GM03348 (cell line): ENCODE measurements around the gene DNM2.
"Not testable (repeated sequence)": the region's sequence is repeated elsewhere in the genome, so short reads cannot be mapped to it uniquely, and the experiment has no call there.

Experiments
- DNase-seq: peaks from one replicate; pipeline ENCODE4 v3.0.0; 2012; ENCODE audit warnings: low spot score

Gene DNM2

DNA sequence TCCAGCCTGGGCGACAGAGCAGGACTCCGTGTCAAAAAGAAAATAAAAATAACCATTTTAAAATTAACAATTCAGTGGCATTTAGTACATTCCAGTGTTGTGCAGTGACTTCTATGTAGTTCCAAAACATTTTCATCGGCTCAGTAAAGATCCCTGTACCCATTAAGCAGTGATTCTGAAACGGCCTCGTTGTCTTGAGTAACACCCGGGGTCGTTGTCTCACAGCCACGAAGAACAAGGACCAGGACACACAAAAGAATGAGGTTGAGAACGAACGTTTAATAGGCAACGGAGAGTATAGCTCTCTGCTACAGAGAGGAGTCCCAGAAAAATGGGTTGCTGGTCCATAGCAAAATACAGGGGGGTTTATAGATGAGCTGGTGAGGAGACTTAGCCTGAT is 120.5 kb downstream of the DNM2 start:
- DNase-seq, result no peak

DNA sequence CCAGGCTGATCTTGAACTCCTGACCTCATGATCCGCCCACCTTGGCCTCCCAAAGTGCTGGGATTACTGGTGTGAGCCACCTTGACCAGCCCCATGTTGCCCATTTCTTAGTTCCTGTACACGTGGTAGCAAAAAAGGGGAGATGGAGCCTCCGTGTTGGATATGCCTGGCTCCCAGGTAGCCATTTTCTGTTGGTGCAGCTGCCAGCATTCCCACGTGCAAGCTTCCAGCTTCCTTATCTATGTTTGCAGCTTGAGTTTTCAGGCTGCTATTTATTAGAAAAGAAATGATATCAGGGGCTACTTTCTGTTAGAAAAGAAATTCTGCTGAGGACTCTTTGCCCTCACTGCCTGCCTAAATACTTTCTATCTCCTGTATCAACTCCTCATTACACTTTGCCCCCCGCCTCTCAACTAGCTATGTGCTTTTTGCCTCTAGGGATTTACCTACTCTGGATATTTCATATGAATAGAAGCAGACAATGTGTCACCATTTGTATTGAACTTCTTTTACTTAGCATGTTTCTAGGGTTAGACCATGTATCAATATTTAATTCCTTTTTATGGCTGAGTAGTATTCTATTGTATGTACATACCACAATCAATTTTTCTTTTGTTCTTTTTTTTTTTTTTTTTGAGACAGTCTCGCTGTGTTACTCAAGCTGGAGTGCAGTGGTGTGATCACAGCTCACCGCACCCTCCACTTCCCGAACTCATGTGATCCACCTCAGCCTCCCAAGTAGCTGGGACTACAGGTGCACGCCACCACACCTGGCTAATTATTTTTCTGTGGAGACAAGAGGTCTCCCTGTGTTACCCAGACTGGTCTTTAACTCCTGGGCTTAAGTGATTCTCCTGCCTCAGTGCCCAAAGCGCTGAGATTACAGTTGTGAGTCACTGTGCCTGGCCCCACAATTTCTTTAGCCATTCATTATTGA is 121.5 kb downstream of the DNM2 start:
- no peak for DNase-seq

GRCh38 chr19:10842788-10843187 is 124.9 kb downstream of the DNM2 start:
- no peak for DNase-seq

DNA sequence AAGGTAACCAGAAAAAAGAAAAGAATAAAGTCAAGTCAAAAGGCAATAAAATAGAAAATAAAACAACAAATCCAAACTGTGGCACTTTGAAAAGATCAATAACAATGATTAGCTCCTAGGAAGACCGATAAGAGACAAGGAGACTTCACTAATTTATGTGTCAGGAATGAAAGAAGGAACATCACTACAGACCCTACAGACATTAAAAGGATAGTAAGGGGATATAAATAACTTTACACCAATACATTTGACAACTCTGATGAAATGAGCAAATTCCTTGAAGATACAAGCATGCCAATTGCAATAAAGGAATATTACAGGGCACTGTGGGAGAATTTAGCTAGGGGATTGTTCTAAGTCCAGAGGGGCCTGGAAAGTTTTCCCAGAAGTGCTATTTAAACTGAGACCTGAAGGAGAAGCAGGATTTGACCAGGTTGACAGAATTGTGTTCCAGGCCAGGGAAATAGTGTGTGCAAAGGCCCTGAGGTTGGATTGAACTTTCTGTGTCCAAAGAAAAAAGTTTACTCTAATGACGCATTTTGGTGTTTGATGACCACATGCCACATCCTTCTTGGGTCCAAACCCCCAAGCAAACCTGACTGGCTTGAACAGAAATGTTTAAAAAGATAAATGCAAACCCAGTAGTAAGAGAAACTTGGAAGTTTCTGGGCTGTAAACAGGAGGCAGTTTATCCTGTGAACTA is 128.8 kb downstream of the DNM2 start:
- DNase-seq, result no peak

DNA sequence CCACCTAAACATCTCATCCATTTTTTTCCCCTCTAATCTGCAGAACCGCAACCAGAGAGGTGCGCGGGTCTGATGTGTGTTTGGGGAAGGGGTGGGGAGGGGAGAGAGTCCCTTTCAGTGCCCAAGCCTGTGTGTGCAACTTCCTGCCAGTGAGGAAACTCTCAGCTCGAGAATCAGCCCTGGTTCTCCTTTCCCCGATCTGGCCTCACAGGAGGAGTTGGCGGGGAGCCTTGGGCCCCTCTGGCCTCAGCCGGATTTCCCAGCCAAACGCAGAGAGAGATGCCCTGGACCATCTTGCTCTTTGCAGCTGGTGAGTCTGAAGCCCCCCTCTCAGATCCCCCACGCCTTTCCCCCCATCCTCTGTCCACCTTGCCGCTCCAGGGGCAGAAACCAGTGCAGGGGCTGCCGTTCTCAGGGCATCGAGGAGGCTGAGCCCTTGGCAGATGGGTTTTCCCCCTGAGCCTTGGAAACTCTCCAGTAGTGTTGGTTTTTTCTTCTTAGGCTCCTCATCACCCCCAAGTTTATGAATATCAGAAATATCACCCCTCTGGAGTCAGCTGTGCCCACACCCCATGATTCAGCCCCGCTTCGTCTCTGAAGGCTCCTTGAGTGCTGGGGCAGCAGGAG is 130.5 kb downstream of the DNM2 start, which contains the start of gene C19orf38:
Gene C19orf38 (plus strand): TSS at position 186 of the 627 bp plus-strand sequence. CDS start 94 bp downstream, at position 280.
- DNase-seq, result no peak

- DNase-seq, result no peak
These were observed 132.8 kb downstream of the DNM2 start for GRCh38 chr19:10850631-10851030.

GRCh38 chr19:10852098-10852800 is 134.4 kb downstream of the DNM2 start:
- no peak for DNase-seq

DNA sequence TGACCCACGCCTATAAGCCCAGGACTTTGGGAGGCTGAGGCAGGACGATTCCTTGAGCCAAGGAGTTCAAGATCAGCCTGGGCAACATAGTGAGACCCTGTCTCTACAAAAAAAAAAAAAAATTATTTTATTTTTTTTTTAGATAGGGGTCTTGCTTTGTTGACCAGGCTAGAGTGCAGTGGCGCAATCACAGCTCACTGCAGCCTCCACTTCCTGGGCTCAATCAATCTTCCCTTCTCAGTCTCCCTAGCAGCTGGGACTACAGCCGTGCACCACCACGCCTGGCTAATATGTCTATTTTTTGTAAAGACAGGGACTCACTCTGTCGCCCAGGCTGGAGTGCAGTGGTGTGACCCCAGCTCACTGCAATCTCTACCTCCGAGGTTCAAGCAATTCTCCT is 135.1 kb downstream of the DNM2 start:
- DNase-seq, result no peak

DNA sequence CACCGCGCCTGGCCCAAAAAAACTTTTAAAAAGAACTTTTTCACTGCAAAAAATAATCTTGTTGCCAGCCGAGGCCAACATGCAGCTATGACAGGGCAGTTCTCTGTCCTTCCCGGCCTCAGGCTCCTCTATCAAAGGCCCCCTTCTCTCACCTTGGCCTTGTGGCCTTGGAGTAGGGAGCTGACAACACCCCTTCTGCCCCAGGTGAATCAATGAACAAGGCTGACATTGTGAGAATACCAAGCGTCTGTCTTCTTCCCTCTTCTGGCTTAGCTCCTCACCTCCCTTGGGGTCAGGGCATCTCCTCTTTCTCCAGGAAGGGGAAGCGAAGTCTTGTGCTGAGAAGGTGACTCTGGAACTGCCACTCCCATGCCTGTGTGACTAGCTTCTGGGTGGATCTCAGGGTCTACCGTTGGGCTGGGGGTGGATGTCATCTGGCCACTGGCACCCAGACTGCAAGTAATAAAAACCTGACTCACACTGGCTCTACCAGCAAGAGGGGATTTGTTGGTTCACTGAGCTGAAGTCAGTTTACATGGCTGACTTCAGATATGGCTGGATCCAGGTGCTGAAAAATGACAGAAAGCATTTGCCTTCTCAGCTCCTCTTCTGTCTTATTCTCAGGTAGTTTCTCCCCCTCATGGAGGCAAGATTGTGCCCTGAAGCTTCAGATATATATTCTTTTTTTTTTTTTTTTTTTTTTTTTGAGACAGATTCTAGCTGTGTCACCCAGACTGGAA is 136.6 kb downstream of the DNM2 start:
- DNase-seq, result no peak

GRCh38 chr19:10855879-10856522 is 138.1 kb downstream of the DNM2 start:
- no peak for DNase-seq

- DNase-seq, result not testable (repeated sequence)
These were observed 139.0 kb downstream of the DNM2 start for GRCh38 chr19:10856899-10857298.

GRCh38 chr19:10858204-10858828 is 140.4 kb downstream of the DNM2 start:
- DNase-seq, result peak; percentile 55

DNA sequence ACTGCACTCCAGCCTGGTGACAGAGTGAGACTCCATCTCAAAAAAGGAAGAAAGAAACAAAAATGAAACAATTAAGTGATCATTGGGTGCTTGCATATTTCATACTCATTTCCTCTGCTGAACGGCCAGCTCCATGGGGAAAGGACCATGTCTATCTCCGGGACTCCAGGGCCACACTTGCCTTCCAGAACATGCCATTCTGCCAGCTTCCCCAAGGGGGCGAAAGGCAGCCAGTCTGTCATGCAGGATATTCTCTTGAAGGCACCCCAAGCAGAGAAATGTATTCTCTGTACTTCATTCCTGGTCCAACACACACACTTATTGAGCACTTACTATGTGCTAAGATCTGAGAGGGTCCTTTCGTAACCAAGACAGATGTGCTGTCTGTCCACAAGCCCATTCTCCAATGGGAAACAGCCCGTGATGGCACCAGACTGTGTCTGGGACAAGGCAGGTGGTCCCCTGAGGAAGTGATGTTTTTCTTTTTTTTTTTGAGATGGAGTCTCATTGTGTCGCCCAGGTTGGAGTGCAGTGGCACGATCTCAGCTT is 143.3 kb downstream of the DNM2 start:
- peak; percentile 24 for DNase-seq

GRCh38 chr19:10862561-10863106 is 144.8 kb downstream of the DNM2 start:
- DNase-seq, result no peak

DNA sequence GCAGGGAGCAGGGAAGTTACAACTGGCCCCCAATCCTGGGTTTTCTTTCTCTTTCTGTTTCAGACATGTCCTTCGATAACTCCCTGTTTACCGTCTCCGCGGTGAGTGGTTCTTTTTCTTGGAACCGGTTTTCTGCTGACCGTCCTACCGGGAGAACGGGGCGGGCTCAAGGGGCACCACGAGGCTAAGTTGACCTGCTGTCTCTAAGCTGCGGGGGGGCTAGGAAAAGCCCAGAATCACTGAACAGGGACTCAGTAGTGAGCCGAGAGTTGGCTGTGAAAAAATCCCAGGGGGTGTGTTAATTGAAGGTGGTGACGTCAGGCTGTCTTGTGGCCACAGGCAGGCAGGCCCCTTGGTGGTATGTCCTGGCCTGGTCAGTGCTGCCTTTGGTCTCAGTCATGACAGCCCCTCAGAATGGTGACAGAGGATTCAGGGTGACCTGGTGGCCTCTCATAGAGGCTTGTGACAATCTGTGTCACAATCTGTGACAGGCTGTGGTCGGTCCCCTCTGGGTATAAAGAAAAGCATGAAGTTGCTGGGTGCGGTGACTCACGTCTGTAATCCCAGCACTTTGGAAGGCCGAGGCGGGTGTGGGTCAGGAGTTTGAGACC is 145.3 kb downstream of the DNM2 start:
- DNase-seq, result no peak

DNA sequence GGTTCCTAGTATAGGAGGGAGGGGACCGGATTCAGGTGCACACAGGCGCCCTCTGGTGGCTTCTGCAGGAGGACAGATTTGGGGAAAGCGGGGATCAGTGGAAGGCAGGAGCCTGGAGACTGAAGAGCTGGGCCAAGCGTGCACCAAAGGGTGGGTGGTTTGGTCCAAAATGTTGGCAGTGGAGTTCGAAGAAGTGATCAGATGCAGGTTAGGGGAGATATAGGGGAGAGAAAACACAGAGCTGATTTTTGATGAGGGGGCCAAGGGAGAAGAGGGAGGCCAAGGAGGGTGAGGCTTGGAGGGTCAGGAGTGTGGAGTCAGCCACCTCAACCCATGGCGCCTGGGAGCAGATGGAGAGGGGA is 146.6 kb downstream of the DNM2 start:
- DNase-seq, result peak; percentile 93

- DNase-seq, result no peak
These were observed 148.6 kb downstream of the DNM2 start for GRCh38 chr19:10866495-10866894.

GRCh38 chr19:10868872-10869547 is 151.1 kb downstream of the DNM2 start:
- no peak for DNase-seq

- not testable (repeated sequence) for DNase-seq
These were observed 152.0 kb downstream of the DNM2 start for GRCh38 chr19:10869872-10870311.
